ENCODE measurements around the gene FAM124B. TPM values are rescaled to one million over a fixed set of nuclear protein-coding genes. Genes with fewer than 3 reads are reported as not detected.

Gene FAM124B
- total RNA-seq, 1 donor from 2014 or later: not detected

DNA sequence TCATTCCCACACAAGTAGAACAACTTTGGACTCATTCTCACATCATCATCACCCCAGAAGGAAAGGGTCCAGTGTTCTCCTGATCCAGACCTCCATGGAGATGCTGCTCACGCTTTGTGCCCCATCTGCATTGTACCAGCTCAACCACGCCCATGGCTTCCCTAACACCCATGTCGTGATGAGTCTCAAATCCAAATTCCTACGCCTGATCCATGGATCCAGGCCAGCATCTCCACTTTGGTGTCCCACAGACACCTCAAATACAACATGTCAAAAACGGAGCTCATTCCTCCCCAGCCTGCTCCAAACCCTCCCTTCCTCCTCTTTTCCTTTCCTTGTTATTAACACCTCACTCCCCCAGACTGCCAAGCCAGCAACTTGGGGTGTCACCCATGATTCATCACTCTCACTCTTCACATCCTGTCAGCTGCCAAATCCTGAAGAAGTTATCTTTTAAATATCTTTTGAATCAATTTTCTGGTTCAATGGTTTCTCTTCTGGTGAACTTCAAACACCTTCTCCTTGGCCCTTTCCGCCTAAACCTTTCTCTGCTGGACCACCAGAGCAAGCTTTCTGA, 30.2 kb upstream of the FAM124B start:
- DNase-seq (ENCODE audit: low read depth): no peak
- TF ChIP-seq, protein P1, sequence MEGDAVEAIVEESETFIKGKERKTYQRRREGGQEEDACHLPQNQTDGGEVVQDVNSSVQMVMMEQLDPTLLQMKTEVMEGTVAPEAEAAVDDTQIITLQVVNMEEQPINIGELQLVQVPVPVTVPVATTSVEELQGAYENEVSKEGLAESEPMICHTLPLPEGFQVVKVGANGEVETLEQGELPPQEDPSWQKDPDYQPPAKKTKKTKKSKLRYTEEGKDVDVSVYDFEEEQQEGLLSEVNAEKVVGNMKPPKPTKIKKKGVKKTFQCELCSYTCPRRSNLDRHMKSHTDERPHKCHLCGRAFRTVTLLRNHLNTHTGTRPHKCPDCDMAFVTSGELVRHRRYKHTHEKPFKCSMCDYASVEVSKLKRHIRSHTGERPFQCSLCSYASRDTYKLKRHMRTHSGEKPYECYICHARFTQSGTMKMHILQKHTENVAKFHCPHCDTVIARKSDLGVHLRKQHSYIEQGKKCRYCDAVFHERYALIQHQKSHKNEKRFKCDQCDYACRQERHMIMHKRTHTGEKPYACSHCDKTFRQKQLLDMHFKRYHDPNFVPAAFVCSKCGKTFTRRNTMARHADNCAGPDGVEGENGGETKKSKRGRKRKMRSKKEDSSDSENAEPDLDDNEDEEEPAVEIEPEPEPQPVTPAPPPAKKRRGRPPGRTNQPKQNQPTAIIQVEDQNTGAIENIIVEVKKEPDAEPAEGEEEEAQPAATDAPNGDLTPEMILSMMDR (IDR thresholded peaks at IDR 0.05; ENCODE audit: insufficient read depth, low read length, poor library complexity, severe bottlenecking): no peak
- H3K4me3 ChIP-seq (ENCODE audit: low read depth, low read length): no peak overlapping the region
- no peaks in the 10 kb centered on the region for H3K27me3 ChIP-seq (ENCODE audit: control insufficient read depth, insufficient read depth, low read length)
- H3K36me3 ChIP-seq (ENCODE audit: control insufficient read depth, insufficient read depth, low read length): no peaks in the 10 kb centered on the region

DNA sequence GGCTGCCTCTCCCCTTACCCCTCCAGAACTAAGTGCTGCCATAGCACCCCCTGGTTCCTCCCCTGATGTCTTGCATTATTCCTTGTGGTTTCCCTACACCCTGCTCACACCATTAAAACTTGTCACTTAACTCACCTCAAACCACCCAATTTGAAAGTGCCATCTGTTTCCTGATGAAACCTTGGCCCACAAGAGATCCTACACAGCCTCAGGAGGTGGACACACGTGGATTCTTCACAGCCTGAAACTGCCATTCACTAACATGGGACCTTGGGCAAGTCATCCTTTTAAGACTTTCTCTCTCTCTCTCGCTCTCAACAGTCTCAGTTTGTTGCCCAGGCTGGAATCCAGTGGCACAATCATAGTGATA, 27.5 kb upstream of the FAM124B start:
- DNase-seq (ENCODE audit: low read depth): no peak
- Histone ChIP-seq H3K27me3 (ENCODE audit: control insufficient read depth, insufficient read depth, low read length) (no peaks in the 10 kb centered on the region), H3K4me3 (ENCODE audit: low read depth, low read length) (no peak overlapping the region), H3K36me3 (ENCODE audit: control insufficient read depth, insufficient read depth, low read length) (no peaks in the 10 kb centered on the region)
- TF ChIP-seq, protein P1 (IDR thresholded peaks at IDR 0.05; ENCODE audit: insufficient read depth, low read length, poor library complexity, severe bottlenecking): no peak

DNA sequence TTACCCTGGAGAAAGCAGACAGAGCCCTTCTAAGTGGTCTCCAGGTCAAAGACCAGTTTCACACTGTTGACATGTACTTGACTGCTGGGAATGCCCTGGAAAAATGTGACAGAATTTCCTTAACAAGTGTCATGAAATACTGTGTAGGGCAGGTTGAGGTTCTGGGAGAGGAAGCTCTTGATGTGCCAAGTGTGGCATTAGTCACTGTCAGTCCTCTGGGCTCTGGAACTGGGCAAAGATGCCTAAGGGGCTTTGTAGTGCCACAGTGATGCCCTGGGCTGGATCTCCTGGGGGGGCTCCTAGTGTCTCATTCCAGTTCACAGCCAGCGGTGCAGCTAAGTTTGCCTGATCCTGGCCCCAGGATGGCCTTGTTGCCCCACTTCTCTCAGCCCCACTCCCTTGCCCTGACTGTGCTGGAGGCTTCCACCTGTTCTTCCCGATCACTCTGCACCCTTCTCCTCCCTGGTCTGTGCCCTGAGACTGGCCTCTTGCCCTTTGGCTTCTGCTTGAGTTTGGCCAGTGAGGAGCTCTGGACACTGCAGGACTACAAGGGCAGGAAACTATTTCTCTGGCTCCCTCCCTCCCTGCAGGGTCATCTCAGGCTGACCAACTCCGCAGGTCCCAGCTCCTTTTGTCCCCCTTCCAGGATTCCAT, 27.0 kb upstream of the FAM124B start:
- no peaks in the 10 kb centered on the region for H3K36me3 ChIP-seq (ENCODE audit: control insufficient read depth, insufficient read depth, low read length)
- no peak overlapping the region for H3K4me3 ChIP-seq (ENCODE audit: low read depth, low read length)
- TF ChIP-seq, protein P1 (IDR thresholded peaks at IDR 0.05; ENCODE audit: insufficient read depth, low read length, poor library complexity, severe bottlenecking): no peak
- no peak for DNase-seq (ENCODE audit: low read depth)
- no peaks in the 10 kb centered on the region for H3K27me3 ChIP-seq (ENCODE audit: control insufficient read depth, insufficient read depth, low read length)

DNA sequence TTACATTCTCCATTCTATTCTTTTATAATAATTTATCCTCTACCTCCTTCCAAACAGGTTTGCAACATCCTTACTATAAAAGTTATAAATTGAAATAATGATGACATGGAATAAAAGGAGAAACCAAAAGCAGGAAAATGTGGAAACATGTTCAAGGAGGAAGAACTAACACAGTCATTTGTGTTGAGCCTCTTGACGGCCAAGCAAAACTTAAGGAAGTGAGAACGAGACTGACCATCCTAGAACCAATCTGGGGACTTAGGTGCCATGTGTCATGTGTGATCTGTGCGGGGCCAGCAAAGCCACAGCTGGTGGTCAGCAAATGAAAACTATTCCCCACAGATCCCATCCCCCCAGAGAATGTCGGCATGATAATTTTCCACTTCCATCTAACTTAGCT, 25.6 kb upstream of the FAM124B start:
- TF ChIP-seq, protein P1 (IDR thresholded peaks at IDR 0.05; ENCODE audit: insufficient read depth, low read length, poor library complexity, severe bottlenecking): no peak
- Histone ChIP-seq H3K4me3 (ENCODE audit: low read depth, low read length) (no peak overlapping the region), H3K27me3 (ENCODE audit: control insufficient read depth, insufficient read depth, low read length) (no peaks in the 10 kb centered on the region), H3K36me3 (ENCODE audit: control insufficient read depth, insufficient read depth, low read length) (no peaks in the 10 kb centered on the region)
- no peak for DNase-seq (ENCODE audit: low read depth)

DNA sequence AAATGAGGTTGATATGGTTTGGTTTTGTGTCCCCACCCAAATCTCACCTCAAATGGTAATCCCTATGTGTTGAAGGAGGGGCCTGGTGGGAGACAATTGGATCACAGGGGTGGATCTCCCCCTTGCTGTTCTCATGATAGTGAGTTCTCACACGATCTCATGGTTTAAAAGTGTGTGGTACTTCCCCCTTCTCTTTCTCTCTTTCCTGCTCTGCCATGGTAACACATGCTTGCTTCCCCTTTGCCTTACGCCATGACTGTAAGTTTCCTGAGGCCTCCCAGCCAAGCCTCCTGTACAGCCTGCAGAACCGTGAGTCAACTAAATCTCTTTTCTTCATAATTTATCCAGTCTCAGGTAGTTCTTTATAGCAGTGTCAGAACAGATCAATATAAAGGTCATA, 24.7 kb upstream of the FAM124B start:
- no peaks in the 10 kb centered on the region for H3K36me3 ChIP-seq (ENCODE audit: control insufficient read depth, insufficient read depth, low read length)
- H3K4me3 ChIP-seq (ENCODE audit: low read depth, low read length): no peak overlapping the region
- TF ChIP-seq, protein P1 (IDR thresholded peaks at IDR 0.05; ENCODE audit: insufficient read depth, low read length, poor library complexity, severe bottlenecking): no peak
- DNase-seq (ENCODE audit: low read depth): no peak
- no peaks in the 10 kb centered on the region for H3K27me3 ChIP-seq (ENCODE audit: control insufficient read depth, insufficient read depth, low read length)

DNA sequence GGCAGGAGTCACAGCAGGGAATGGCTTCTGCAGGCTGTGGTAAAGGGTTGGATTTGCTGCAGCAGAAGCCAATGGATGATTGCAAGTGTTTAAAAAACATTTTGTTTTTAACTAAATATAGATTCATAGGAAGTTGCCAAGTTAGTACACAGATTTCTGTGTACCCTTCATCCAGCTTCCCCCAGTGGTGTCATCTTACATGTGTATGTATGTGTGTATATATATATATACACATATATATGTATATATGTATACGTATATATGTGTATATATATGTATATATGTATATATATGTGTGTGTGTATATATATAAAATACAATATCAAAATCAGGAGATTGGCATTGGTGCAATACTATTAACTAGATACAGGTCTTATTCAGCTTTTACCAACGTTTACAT, 19.2 kb upstream of the FAM124B start:
- Histone ChIP-seq H3K27me3 (ENCODE audit: control insufficient read depth, insufficient read depth, low read length) (no peaks in the 10 kb centered on the region), H3K4me3 (ENCODE audit: low read depth, low read length) (no peak overlapping the region), H3K36me3 (ENCODE audit: control insufficient read depth, insufficient read depth, low read length) (no peaks in the 10 kb centered on the region)
- TF ChIP-seq, protein P1 (IDR thresholded peaks at IDR 0.05; ENCODE audit: insufficient read depth, low read length, poor library complexity, severe bottlenecking): no peak
- DNase-seq (ENCODE audit: low read depth): no peak
